ENCODE results near the gene HIGD2A. TPM values are rescaled to one million over a fixed set of nuclear protein-coding genes. Genes with fewer than 3 reads are reported as not detected.

Gene HIGD2A
- total RNA-seq, 5 donors from 2014 or later (not counting 1 experiment from before 2014, with no cell fraction given), result 88.5 to 117 (median 95.4) TPM

Other genes with a start within 250 kb of the HIGD2A start
- 10 to 100 TPM; 19.2 to 25.4 (median 24.1) TPM for gene SIMC1, start 150.3 kb upstream of the HIGD2A start, total RNA-seq
- 10 to 100 TPM; 66.4 to 79.3 (median 72.8) TPM for gene KIAA1191, start 27.0 kb upstream of the HIGD2A start, total RNA-seq
- gene ARL10, start 23.3 kb upstream of the HIGD2A start, total RNA-seq, result 10 to 100 TPM in 4 of 5 donors, 1 to 10 TPM in 1; 9.9 to 20.0 (median 18.0) TPM
- 10 to 100 TPM; 10.4 to 29.3 (median 28.3) TPM for gene NOP16, start 153 bp upstream of the HIGD2A start, total RNA-seq
- 10 to 100 TPM; 43.9 to 73.5 (median 45.6) TPM for gene CLTB, start 27.8 kb downstream of the HIGD2A start, total RNA-seq
- 10 to 100 TPM; 24.1 to 27.7 (median 26.2) TPM for gene FAF2, start 59.6 kb downstream of the HIGD2A start, total RNA-seq
- gene RNF44, start 148.7 kb downstream of the HIGD2A start, total RNA-seq, result 100 to 1,000 TPM; 250 to 319 (median 294) TPM
- 1 to 10 TPM; 1.6 to 3.1 (median 2.8) TPM for gene CDHR2, start 160.6 kb downstream of the HIGD2A start, total RNA-seq
- 1 to 10 TPM in 1 of 5 donors, under 1 TPM in 4; 0.33 to 1.2 (median 0.64) TPM for gene GPRIN1, start 221.4 kb downstream of the HIGD2A start, total RNA-seq
- gene SNCB, start 241.8 kb downstream of the HIGD2A start, total RNA-seq, result not detected
- not detected for gene EIF4E1B, start 241.9 kb downstream of the HIGD2A start, total RNA-seq

Data from T-cell (primary cell).